Cardiac muscle cell (in vitro differentiated cells and primary cell): Measurements from ENCODE around the gene EXOC6. TPM values are rescaled to one million over a fixed set of nuclear protein-coding genes. Genes with fewer than 3 reads are reported as not detected.

Source experiments
- DNase-seq, 2 donors: peaks; one replicate each; pipeline versions ENCODE4 v3.0.0 to v3.0.0-alpha.2; 2010 to 2017; ENCODE audit warnings: low read depth in 1 of 2, low spot score in 1 of 2
- H3K27ac ChIP-seq: fragments of 200-600 bp; sonication (generic); 2 replicates; pipeline ENCODE4 v1.5.1; 2016
- H3K27me3 ChIP-seq: fragments of 200-600 bp; sonication (generic); 2 replicates; pipeline ENCODE4 v1.6.0; 2016; ENCODE audit warnings: control low read depth
- H3K36me3 ChIP-seq: fragments of 200-600 bp; sonication (generic); 2 replicates; pipeline ENCODE4 v1.5.1; 2016; ENCODE audit warnings: control low read depth
- H3K4me1 ChIP-seq: fragments of 200-600 bp; sonication (generic); 2 replicates; pipeline ENCODE4 v1.8.1; 2017; ENCODE audit warnings: low read depth, mild to moderate bottlenecking, mixed run types
- H3K4me3 ChIP-seq: fragments of 200-600 bp; sonication (generic); 2 replicates; pipeline ENCODE4 v1.5.1; 2016; ENCODE audit warnings: mild to moderate bottlenecking
- H3K9me3 ChIP-seq: fragments of 200-600 bp; sonication (generic); 2 replicates; pipeline ENCODE4 v1.5.1; 2017; ENCODE audit warnings: low read depth, mild to moderate bottlenecking, control low read depth
- polyA plus RNA-seq: library from polyadenylated mRNA; unstranded; fragments of >200 nt; fragmentation: Nextera tagmentation; extraction: Ambion mirVana; gene quantifications from 2 replicates; pipeline ENCODE4 v1.2.1, GENCODE V29; 2016
- total RNA-seq: library from RNA; depleted of rRNA; stranded (reverse); fragments of >200 nt; gene quantifications from 2 replicates; pipeline ENCODE4 v1.2.3, GENCODE V29; 2016
- TF ChIP-seq, protein P1 (sequence below): IDR thresholded peaks from 2 replicates; pipeline ENCODE4 v1.5.1; 2012; ENCODE audit warnings: low read depth, mild to moderate bottlenecking, low read length

Gene EXOC6
- total and polyA plus RNA-seq, 2 experiments from 2014 or later = 5.7 to 6.3 TPM

DNA sequence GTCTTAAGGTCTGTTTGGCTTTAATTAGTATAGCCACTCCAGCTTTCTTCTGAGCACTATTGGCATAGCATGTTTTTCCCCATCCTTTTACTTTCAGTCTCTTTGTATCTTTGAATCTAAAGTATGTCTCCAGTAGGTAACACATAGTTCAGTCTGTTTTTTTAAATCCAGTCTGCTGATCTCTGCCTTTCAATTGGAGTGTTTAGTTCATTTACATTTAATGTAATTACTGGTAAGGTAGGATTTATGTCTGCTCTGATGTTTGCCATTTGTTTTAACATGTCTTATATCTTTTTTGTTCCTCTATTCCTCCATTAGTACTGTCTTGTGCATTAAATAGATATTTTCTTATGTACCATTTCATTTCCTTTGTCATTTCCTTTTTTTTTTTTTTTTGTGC is 72.5 kb downstream of the EXOC6 start:
- TF ChIP-seq, protein P1, sequence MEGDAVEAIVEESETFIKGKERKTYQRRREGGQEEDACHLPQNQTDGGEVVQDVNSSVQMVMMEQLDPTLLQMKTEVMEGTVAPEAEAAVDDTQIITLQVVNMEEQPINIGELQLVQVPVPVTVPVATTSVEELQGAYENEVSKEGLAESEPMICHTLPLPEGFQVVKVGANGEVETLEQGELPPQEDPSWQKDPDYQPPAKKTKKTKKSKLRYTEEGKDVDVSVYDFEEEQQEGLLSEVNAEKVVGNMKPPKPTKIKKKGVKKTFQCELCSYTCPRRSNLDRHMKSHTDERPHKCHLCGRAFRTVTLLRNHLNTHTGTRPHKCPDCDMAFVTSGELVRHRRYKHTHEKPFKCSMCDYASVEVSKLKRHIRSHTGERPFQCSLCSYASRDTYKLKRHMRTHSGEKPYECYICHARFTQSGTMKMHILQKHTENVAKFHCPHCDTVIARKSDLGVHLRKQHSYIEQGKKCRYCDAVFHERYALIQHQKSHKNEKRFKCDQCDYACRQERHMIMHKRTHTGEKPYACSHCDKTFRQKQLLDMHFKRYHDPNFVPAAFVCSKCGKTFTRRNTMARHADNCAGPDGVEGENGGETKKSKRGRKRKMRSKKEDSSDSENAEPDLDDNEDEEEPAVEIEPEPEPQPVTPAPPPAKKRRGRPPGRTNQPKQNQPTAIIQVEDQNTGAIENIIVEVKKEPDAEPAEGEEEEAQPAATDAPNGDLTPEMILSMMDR = no peak

DNA sequence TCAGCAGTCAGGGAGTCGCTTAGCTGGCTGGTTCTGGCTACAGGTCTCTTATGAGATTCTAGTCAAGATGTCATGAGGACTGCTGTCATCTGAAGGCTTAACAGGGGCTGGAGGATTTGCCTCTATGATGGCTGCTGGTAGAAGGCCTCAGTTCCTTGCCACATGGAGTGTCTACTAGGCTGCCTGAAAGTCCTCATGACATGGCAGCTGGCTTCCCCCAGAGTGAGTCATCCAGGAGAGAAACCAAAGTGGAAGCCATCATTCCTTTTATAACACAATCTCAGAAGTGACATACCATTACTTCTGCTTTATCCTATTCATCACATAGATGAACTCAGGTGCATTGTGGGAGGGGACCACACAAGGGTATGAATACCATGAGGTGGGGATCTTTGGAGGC is 75.1 kb downstream of the EXOC6 start:
- TF ChIP-seq, protein P1 = no peak
- H3K4me1 ChIP-seq = no peaks in the 10 kb centered on the region
- H3K27ac ChIP-seq = no peak overlapping the region
- no peak for DNase-seq
- no peak overlapping the region for H3K4me3 ChIP-seq
- H3K36me3 ChIP-seq = no peaks in the 10 kb centered on the region
- no peaks in the 10 kb centered on the region for H3K9me3 ChIP-seq
- no peaks in the 10 kb centered on the region for H3K27me3 ChIP-seq

More for the DNA sequence above, 72.5 kb downstream of the EXOC6 start:
- no peaks in the 10 kb centered on the region for H3K9me3 ChIP-seq
- DNase-seq = no peak
- H3K27ac ChIP-seq = no peak overlapping the region
- no peaks in the 10 kb centered on the region for H3K4me1 ChIP-seq
- no peaks in the 10 kb centered on the region for H3K36me3 ChIP-seq
- no peaks in the 10 kb centered on the region for H3K27me3 ChIP-seq
- H3K4me3 ChIP-seq = no peak overlapping the region

DNA sequence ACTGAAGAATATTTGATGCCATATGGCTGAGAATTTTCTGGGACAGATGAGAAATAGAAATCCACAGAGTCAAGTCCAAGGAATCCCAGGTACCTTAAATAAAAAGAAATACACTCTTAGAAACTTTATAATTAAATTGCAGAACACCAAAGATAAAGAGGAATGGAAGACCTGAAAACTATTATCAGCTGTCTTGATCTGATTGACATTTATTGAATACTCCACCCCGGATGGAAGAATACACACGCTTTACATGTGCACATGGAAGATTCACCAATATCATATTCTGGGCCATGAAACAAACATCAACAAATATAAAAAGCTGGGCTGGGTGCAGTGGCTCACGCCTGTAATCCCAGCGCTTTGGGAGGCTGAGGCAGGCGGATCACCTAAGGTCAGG is 81.6 kb downstream of the EXOC6 start:
- no peaks in the 10 kb centered on the region for H3K9me3 ChIP-seq
- TF ChIP-seq, protein P1 = no peak
- H3K4me1 ChIP-seq = no peaks in the 10 kb centered on the region
- no peaks in the 10 kb centered on the region for H3K27me3 ChIP-seq
- no peak overlapping the region for H3K27ac ChIP-seq
- no peak for DNase-seq
- peaks cover 5% of the 10 kb centered on the region for H3K36me3 ChIP-seq
- no peak overlapping the region for H3K4me3 ChIP-seq

DNA sequence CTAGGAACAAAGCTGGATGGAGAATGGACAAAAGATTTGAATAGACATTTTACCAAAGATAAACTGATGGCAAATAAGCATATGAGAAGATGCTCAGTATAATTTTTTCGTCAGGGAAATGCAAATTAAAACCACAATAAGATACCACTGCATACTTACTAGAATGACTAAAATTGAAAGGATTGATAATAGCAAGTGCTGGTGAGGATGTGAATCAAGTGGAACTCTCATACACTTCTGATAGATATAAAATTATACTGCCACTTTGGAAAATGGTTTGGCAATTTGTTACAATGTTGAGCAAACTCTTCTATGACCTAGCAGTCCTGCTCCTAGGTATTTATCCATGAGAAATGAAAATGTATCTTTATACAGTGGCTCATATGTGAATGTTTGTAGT is 83.3 kb downstream of the EXOC6 start:
- no peak for DNase-seq
- H3K27ac ChIP-seq = no peak overlapping the region
- H3K36me3 ChIP-seq = peaks cover 5% of the 10 kb centered on the region
- no peak overlapping the region for H3K4me3 ChIP-seq
- H3K27me3 ChIP-seq = no peaks in the 10 kb centered on the region
- H3K9me3 ChIP-seq = no peaks in the 10 kb centered on the region
- TF ChIP-seq, protein P1 = no peak
- no peaks in the 10 kb centered on the region for H3K4me1 ChIP-seq

DNA sequence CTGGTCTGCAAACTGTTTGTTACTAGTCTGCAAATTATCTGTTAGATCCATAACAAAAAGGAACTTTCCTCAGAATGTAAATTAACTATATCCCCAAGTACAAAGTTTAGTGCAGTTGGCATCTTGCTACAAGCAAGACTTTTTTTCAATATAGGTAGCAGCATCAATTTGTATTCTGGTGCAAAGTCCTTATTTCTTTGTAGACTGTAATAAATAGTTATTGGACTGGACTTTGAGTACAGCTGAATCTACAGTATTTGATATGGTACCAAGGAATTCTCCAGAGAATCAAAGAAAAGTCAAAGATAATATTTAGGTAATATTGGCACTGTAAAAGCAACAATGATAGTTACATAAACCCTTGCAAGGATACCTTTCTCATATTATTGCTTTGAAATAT is 89.6 kb downstream of the EXOC6 start:
- TF ChIP-seq, protein P1 = no peak

DNA sequence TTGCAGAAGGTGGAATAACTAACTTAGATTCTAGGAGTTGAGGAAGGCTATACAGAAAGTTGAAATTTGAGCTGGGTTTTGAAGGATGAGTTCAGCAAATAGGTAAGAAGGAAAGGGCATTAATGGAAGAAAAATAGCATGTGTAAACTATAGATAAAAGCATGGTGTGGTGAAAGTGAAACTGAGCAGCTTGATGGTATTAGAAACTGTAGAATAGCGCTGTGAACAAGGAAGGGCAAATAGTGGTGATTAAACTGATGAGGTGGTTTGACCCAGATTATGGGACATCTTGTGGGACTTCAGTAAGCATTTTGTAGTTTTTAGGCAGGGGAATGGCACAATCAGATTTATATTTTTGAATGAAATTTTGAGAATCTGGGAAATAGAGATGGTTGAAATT is 90.5 kb downstream of the EXOC6 start:
- Histone ChIP-seq H3K27me3 (no peaks in the 10 kb centered on the region), H3K4me3 (no peak overlapping the region), H3K9me3 (peaks cover 2% of the 10 kb centered on the region), H3K4me1 (no peaks in the 10 kb centered on the region), H3K36me3 (peaks cover 5% of the 10 kb centered on the region), H3K27ac (no peak overlapping the region)
- TF ChIP-seq, protein P1 = no peak
- DNase-seq = no peak

More for the DNA sequence above, 89.6 kb downstream of the EXOC6 start:
- H3K9me3 ChIP-seq = peaks cover 2% of the 10 kb centered on the region
- no peak overlapping the region for H3K4me3 ChIP-seq
- no peak for DNase-seq
- H3K27ac ChIP-seq = no peak overlapping the region
- no peaks in the 10 kb centered on the region for H3K27me3 ChIP-seq
- H3K36me3 ChIP-seq = peaks cover 5% of the 10 kb centered on the region
- H3K4me1 ChIP-seq = no peaks in the 10 kb centered on the region
